GM19397 (cell line): ENCODE data around the gene FOXA1.

Experiments used
- ATAC-seq: cut with Tn5 transposase; IDR thresholded peaks from one replicate; pipeline ENCODE4 v1.9.1; 2021; ENCODE audit warnings: mild to moderate bottlenecking, moderate library complexity; ENCODE audit not compliant: unreplicated experiment

FOXA1 gene

GRCh38 chr14:37602605-37603453, 7.8 kb upstream of the FOXA1 start:
- ATAC-seq = no peak

DNA sequence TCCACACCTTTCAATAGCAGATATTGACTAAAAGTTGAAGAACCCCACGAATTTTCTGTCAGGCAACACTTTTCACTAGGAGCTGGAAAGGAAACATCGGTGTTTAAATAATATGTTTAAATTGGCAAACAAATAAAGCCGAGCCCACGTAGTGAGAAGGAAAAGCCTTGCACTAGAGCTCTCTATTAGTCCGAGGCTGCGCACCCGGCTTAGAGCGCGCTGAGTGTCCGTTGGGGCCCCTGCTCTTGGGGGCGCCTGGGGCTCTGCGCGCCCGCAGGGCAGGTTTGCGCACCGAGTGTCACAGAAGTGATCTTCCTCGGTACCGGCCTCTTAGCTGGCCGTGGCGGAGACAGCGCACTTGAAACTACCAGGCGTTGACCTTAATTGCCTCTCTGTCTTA, 6.8 kb upstream of the FOXA1 start:
- ATAC-seq = no peak

- ATAC-seq = no peak
These were observed 6.1 kb upstream of the FOXA1 start for GRCh38 chr14:37600880-37601741.

- no peak for ATAC-seq
These were observed 4.7 kb upstream of the FOXA1 start for GRCh38 chr14:37599507-37600368.

DNA sequence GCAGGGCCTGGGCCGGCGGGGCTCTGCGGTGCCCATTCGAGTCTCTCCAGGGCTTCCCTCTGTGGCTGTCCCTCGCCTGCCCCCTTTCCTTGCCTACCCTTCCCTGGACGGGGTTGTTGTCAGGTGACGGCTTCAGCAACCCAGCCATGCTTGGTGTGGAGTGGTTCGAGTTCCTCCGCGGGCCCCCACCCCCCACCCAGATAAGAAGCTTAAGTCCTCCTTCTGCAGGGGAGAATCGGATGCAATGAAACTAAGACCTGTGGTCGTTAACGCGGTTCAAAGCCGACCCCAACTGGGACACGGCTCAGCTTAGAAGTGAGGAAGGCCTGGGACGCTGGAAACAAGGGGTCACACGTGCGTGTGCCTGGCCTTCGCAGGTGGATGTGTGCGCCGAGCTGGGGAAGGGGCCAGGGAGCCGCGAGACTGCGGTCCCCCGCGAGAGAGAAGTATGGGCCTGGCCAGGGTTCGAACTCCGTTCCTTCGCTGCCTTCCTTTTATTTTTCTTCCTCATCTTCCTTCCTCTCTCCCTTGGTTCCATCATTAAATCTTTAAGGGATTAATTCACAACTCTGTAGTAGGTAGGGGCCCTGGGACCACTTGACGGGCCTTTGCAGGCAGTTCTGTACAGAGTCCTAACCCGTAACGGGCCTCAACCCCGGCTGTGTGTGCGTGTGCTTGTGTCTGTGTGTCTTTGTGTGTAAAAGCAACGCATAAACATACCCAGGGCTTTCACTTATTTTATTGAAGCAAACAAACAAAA, 3.9 kb upstream of the FOXA1 start:
- ATAC-seq = no peak

- no peak for ATAC-seq
These were observed 3.1 kb upstream of the FOXA1 start for GRCh38 chr14:37597914-37598746.

- ATAC-seq = no peak
These were observed 2.5 kb upstream of the FOXA1 start for GRCh38 chr14:37597538-37597913.

DNA sequence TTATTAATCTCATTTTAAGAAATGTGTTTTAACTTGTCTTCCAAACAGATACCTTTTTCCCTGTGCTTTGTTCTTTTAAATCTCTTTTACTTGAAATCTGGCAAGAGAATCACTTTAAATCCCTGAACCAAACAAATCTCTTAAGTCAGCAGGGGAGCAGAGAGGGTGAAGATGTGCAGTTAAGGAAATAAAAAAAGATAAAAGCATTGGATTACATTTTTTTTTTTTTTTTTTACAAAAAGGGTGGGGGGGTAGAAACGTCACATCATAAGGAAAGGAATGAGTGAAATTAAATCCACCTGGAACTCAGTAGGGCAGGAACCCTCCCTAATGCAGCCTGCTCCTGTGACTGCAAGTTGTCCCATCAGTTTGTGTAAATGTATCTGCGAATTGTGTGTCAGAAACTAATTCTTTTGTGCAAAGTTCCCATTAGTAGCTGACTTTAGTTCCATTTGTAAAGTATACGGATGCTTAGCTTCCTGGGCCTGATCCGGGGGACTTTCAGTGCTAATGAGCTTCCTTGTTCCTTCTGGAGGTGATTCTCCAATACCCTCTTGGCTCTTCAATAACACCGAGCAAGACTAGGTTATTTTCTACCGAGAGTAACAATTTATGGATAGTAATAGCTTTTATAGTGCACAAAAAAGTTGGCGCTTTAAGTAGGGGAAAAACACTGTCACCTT, 1.9 kb upstream of the FOXA1 start:
- no peak for ATAC-seq

DNA sequence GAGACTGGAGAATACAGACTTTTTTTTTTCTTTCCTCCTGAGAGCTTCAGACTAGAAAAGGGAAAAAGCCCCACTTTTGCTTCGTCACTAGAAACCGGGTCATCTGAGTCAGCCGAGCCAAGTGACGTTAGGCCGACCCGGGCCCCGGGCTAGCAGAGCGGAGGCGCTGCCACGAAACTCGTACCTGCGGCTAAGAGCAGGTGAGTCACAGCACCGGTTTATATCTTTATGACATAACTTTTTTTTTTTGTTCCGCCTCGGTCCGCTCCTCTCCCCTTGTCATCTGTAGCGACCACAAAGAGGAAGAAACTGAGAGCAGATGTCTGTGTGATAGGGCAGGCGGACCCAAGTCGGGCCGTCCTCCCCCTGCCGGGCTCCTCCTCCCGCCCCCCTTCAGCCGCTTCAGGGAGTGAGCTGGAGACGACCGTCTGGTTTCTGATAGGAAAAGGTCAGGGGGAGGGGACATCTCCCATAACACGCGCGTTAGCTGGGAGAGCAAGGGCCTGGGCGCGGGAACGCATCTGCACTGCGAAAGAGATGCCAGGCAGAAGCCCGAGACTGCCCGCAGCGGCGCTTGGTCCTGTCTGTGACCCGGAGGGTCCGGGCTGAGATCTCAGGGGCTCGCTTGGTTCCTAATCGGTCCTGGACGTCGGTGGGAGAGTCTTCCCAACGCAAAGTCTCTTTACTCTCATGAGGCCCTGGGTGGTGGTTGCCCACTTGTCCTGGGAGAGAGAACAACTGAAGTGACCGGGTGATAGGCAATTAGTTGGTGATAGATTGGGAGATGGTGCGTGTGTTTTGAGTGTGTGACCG, 966 bp upstream of the FOXA1 start:
- ATAC-seq = peak; percentile 54

GRCh38 chr14:37594238-37594970, 645 bp downstream of the FOXA1 start:
- no peak for ATAC-seq

DNA sequence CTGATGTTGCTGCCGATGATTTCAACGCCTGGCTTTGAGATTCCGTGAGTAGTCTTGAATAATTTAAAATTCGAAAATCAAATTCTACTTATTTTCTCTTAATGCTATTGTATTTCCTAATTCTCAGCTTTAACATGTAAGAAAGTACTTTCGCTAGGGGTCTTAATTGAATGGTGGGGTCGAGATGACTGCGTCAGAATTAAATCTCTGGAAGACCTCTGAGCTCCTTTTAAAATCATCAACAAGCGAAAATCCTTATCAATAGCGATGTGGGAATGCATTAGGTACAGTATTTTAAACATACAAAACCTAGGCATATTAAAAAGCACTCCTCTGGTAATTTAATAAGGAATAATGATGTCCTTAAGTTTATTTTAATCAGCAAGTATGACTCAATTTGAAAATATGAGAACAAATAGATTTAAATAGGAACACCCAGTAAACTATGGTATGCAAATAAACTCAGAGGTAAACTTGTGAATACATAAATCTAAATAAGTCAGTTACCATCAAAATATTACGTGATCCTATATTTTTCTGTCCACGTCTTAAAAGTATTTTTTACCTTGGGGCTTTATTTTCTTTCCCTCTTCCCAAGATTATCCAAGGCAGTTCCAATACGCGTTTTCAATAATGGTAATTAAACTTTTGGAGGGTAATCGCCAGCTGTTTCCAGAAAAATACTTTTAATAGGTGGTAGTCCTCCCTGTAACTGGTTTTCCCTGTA, 1.4 kb downstream of the FOXA1 start:
- ATAC-seq = no peak

GRCh38 chr14:37592482-37593408, 2.3 kb downstream of the FOXA1 start:
- ATAC-seq = no peak

DNA sequence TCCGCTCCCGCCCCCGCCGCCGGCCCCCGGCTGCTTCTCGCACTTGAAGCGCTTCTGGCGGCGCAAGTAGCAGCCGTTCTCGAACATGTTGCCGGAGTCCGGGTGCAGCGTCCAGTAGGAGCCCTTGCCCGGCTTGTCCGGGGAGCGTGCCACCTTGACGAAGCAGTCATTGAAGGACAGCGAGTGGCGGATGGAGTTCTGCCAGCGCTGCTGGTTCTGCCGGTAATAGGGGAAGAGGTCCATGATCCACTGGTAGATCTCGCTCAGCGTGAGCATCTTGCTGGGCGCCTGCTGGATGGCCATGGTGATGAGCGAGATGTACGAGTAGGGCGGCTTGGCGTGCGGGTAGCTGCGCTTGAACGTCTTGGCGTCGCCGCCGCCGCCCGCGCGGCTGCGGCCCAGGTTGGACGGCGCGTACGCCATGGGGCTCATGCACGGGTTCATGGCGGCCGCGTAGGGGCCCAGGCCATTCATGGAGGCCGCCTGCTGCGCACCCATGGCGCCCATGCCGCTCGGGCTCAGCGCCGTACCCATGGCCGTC, 3.0 kb downstream of the FOXA1 start:
- no peak for ATAC-seq

DNA sequence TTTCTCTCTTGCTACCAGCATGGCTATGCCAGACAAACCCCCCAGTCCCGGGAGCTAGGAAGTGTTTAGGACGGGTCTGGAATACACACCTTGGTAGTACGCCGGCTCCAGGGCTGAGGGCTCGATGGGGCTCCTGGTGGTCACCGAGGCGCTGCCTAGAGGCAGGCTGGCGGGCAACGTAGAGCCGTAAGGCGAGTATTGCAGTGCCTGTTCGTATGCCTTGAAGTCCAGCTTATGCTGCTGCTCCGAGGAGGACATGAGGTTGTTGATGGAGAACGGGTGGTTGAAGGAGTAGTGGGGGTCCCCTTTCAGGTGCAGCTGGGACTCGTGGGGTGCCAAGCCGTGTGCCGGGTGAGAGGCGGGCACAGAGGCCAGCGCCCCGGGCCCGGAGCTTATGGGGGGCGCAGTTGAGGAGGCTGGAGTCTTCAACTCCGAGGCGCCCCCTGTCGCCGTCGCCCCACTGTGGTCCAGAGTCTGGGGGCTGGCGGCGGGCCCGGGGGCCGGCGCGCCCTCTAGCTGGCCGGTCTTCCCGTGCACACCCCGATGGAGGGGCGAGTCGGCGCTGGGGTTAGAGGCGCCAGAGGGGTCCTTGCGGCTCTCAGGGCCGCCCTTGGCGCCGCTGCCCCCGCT, 3.6 kb downstream of the FOXA1 start:
- ATAC-seq = no peak
